Stimulated activated CD4-positive, alpha-beta T cell treated with anti-CD3 and anti-CD28 coated beads, TNF-alpha, amount 100 ng/mL, for 1 hour (primary cell): ENCODE measurements around the gene IKZF3.
A peak's percentile ranks its signal among the peaks of the same experiment; 100 is the strongest.
"Not testable (repeated sequence)": the region's sequence is repeated elsewhere in the genome, so short reads cannot be mapped to it uniquely, and the experiment has no call there.

Experiments used
- DNase-seq, 3 donors: peaks; one replicate each; pipeline ENCODE4 v3.0.0-alpha.2; 2020; ENCODE audit warnings: low read depth in 3 of 3, low spot score in 1 of 3

IKZF3 gene

DNA sequence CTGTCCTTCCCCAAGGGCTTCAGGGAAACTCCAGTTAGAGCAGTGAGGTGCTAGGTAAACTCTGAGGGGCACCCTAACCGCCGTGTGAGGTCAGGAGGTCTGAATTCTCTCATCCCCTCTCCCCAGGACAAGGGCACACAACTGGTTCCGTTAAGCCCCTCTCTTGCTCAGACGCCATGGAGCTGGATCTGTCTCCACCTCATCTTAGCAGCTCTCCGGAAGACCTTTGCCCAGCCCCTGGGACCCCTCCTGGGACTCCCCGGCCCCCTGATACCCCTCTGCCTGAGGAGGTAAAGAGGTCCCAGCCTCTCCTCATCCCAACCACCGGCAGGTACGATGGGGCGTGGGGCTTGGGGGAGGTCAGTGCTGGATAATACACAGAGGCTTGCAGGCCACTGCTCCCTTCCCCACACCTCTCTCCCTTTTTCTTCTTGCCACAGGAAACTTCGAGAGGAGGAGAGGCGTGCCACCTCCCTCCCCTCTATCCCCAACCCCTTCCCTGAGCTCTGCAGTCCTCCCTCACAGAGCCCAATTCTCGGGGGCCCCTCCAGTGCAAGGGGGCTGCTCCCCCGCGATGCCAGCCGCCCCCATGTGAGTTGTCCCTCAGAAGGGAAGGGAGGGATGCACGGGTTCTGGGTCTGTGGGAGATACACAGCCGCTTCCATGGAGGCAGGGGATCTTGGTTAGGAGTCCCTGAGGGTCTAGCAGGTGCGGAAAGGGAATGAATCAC is 121.8 kb downstream of the IKZF3 start:
- DNase-seq, result no peak

DNA sequence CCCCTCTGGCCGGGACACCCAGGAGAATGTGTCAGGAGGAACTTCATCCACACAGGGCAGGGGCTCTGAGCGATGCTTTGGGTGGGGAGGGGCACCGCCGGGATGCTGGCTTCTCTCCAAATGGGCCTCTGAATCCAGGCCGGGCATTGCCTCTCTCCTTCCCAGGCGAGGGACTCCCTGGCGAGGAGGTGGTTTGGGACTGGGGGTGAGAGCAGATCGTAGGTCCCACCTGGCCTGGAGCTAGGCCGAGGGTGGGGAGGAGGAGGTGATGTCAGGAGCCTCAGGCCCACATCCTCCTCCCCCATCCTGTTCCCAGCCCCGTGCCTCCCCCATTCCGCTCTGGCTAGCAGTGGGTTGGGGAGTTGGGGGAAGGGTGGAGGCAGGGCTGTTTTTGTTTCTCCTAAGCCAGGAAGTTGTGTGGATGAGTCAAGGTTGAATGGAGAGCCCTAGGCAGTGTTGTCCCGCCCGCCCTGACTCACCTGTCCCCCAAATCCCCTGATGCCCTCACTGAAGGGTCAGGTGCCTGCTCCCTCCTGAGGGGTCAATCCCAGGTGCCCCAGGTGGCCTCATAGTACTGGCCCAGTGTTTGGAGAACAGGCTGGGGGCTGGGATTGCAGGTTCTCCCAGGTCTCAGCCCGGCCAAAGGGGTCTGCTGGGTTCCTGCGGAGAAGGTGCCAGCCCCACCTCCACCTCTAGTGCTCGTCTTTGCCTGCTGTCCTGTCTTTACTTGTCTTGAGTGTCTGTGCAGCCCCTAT is 123.6 kb downstream of the IKZF3 start:
- no peak for DNase-seq

GRCh38 chr17:39739885-39740356 is 124.2 kb downstream of the IKZF3 start:
- DNase-seq, result no peak

- no peak for DNase-seq
Measured at GRCh38 chr17:39738983-39739884, 124.9 kb downstream of the IKZF3 start.

GRCh38 chr17:39738568-39738901 is 125.6 kb downstream of the IKZF3 start:
- DNase-seq, result peak in 1 of 3 donors; percentile 30

DNA sequence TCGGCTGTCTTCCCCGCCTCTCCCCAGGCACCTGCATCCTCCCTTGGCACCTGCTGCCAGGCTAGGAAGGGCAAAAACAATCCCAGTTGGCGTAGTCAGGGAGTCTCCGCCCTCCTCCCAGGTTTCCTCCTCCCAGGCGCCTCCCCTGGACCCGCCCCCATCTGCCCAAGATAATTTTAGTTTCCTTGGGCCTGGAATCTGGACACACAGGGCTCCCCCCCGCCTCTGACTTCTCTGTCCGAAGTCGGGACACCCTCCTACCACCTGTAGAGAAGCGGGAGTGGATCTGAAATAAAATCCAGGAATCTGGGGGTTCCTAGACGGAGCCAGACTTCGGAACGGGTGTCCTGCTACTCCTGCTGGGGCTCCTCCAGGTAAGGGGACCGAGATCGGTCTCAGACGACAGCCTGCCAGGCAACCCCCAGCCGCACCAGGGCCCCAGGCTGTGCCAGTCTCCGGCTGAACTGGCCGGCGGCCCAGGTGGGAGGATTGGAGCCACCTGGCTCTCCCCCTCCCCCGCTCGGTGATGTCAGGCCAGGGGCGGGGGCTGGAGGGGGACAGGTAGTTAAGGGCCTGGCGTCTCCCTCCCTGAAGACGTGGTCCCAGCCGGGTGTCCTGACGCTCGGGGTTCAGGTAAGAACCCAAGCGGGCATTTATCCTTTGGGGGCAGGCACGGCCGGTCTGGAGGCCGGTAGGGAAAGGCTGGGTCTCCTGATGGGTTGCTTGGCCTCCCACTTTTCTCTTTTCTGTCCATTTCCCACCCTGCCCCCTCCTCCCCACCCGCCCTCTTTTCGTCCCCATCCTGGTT is 126.1 kb downstream of the IKZF3 start, which contains the start of gene GRB7:
Gene GRB7 (plus strand): TSS at position 179 of the 808 bp plus-strand sequence. CDS start 4,364 bp downstream, outside the sequence.
- no peak for DNase-seq

- no peak for DNase-seq
Measured at GRCh38 chr17:39737206-39737759, 126.8 kb downstream of the IKZF3 start.

DNA sequence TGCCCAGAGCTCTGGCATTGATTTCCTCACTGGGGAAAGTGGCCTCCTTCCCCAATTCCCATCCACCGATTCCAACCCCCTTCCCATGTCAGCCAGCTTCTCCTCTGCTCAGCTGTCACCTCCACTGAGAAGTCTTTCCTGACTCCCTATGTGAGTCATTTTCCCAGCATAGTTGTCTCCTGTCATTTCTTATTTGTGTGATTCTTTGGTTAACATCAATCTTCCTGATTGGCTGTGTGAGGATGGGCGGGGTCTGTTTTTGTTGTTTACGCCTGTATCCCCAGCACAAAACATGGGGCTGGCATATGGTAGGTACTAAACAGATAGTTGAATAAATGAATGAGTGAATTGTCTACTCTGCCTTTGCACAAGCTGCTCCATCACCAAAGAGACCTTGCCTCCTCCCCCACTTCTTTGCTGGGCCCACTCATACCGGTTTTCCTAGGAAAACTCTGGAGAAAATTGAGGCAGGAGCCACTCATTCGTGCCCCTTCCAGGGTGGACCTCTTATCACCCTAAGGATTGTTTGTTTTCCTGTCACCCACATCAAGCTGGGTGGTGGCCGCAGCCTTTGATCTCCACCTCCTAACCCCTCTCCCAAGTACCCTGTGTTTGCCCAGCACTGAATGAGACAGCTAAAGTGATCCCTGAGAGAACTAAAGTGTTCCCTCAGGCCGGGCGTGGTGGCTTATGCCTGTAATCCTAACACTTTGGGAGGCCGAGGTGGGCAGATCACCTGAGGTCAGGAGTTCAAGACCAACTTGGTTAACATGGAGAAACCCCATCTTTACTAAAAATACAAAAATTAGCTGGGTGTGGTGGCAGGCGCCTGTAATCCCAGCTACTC is 127.6 kb downstream of the IKZF3 start:
- no peak for DNase-seq

- no peak for DNase-seq
Measured at GRCh38 chr17:39735882-39736281, 128.2 kb downstream of the IKZF3 start.

- DNase-seq, result no peak
Measured at GRCh38 chr17:39732586-39732985, 131.5 kb downstream of the IKZF3 start.

DNA sequence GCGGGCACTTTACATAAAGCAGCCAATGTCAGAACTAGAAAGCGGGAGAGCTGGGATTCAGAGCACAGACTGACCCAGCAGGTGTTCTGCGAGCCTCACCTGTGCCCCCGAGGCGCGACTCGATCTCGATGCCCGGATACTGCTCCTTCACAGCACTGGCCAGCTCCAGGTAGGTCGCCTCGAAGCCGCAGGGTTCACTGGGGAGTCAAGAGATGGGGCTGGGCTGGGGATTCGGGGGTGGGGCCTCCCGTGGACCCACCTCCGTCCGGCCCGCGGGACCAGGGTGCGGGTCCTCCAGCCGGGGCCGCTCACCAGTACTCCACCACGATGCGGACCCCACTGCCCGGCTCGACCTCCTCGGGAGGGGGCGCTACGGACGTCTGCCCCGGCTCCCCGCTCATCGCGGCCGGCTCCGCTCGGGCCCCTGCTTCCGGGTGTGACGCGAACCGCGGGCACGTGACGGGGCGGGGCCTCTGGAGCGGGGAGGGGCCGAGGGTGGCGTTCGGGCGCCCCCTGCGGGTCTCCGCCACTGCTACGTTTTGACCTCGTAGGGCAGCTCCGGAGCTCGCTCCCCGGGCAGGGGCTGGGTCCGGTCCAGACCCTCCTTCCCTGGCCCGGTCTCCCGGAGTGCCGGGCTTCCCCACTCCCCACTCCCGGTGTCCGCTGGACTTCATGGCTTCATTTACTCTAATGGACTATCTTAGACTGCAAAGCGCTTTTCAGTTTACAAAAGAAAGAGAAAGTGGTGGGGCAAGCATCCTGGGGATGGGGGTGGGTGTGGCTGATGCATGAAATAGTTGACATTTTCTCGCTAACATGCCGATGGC is 133.8 kb downstream of the IKZF3 start, which contains the start of gene MIEN1:
Gene MIEN1 (minus strand): TSS at position 438 of the 827 bp plus-strand sequence. CDS start 37 bp downstream, at position 401.
- DNase-seq, result peak; percentile 83 to 97 (median 91)

DNA sequence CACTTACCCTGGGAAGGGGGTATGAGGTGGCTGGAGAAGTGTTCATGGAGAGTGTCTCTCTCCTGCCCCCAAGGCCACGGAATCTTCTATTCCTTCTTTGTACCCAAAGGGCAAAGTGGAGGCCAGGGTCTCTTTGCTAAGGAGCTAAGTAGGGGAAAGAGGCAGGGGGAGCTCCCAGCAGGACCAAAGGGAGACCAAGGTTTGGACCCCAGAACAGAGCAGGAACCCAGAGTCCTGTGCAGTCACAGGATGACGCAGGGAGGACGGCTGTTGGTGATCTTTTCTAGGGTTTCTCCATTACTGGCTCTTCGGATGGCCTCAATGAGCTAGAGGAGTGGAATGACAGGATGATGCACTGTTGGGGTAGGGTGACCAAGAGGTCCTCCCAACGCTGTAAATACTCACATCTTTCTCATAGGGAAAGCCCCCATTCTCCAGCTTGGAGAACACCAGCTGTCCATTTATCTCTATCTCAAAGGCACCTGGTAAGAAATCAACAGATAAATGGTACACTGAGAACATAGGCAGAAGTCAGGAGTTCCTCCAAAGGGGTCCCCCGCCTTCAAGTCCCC is 134.7 kb downstream of the IKZF3 start:
- no peak for DNase-seq

DNA sequence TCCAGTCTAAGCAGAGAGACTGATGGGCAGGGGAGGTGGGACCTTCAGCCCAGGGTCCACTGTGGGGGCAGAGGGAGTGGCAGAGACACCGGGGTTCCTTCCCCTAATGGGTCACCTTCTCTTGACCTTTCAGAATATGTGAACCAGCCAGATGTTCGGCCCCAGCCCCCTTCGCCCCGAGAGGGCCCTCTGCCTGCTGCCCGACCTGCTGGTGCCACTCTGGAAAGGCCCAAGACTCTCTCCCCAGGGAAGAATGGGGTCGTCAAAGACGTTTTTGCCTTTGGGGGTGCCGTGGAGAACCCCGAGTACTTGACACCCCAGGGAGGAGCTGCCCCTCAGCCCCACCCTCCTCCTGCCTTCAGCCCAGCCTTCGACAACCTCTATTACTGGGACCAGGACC is 136.6 kb downstream of the IKZF3 start:
- no peak for DNase-seq

DNA sequence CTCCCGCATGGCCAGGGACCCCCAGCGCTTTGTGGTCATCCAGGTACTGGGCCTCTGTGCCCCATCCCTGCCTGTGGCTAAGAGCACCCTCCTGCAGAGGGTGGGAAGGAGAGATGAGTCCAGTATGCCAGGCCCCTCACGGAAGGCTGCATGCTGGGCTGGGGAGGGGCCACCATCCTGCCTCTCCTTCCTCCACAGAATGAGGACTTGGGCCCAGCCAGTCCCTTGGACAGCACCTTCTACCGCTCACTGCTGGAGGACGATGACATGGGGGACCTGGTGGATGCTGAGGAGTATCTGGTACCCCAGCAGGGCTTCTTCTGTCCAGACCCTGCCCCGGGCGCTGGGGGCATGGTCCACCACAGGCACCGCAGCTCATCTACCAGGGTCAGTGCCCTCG is 137.5 kb downstream of the IKZF3 start:
- DNase-seq, result no peak

DNA sequence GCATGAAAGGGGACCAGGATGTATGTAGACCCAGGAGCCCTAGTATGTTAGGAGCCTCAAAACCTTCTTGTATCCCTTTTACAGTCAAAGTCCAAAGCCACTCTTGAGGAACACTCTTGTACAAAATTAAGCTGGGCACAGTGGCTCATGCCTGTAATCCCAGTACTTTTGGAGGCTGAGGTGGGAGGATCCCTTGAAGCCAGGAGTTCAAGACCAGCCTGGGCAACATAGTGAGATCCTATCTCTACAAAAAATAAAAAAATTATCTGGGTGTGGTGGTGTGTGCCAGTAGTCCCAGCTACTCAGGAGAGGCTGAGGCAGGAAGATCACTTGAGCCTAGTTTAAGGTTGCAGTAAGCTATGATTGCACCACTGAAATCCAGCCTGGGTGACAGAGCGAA is 138.2 kb downstream of the IKZF3 start:
- DNase-seq, result not testable (repeated sequence)

- no peak for DNase-seq
Measured at GRCh38 chr17:39724731-39725130, 139.4 kb downstream of the IKZF3 start.

GRCh38 chr17:39722965-39723848 is 140.9 kb downstream of the IKZF3 start:
- no peak for DNase-seq
